MM.1S (cell line): ENCODE results near the gene NEDD4.

Experiments used
- DNase-seq: peaks from one replicate; pipeline ENCODE4 v3.0.0-alpha.2; 2015
- H2AFZ ChIP-seq: fragments of 300-600 bp; sonication (generic); 2 replicates; pipeline ENCODE4 v1.6.0; 2016; ENCODE audit warnings: antibody characterized with exemption, low read length
- H3F3A ChIP-seq: fragments of 300-600 bp; sonication (generic); 2 replicates; pipeline ENCODE4 v1.6.1; 2016; ENCODE audit warnings: mild to moderate bottlenecking, antibody characterized with exemption, low read length, moderate library complexity, mixed read lengths; ENCODE audit not compliant: insufficient read depth
- H3K27ac ChIP-seq: fragments of 300-600 bp; sonication (generic); 2 replicates; pipeline ENCODE4 v1.5.1; 2016; ENCODE audit warnings: mild to moderate bottlenecking, low read length
- H3K27me3 ChIP-seq: fragments of 300-600 bp; sonication (generic); replicated peaks from 2 replicates; pipeline ENCODE4 v1.6.0; 2016; ENCODE audit warnings: low read length; ENCODE audit not compliant: insufficient read depth
- H3K36me3 ChIP-seq: fragments of 300-600 bp; sonication (generic); replicated peaks from 2 replicates; pipeline ENCODE4 v1.6.1; 2016; ENCODE audit warnings: mild to moderate bottlenecking, low read length, mixed read lengths; ENCODE audit not compliant: insufficient read depth
- H3K4me1 ChIP-seq: fragments of 300-600 bp; sonication (generic); 2 replicates; pipeline ENCODE4 v1.6.1; 2016; ENCODE audit warnings: low read length, mixed read lengths
- H3K4me2 ChIP-seq: fragments of 300-600 bp; sonication (generic); 2 replicates; pipeline ENCODE4 v1.6.0; 2016; ENCODE audit warnings: low read depth, low read length
- H3K4me3 ChIP-seq: fragments of 300-600 bp; sonication (generic); 2 replicates; pipeline ENCODE4 v1.5.1; 2016; ENCODE audit warnings: low read length, mixed read lengths
- H3K79me2 ChIP-seq: fragments of 300-600 bp; sonication (generic); 2 replicates; pipeline ENCODE4 v1.6.1; 2016; ENCODE audit warnings: mixed run types, low read length, mixed read lengths
- H3K9ac ChIP-seq: fragments of 300-600 bp; sonication (generic); 2 replicates; pipeline ENCODE4 v1.6.1; 2016; ENCODE audit warnings: low read length, mixed read lengths
- H3K9me2 ChIP-seq: fragments of 300-600 bp; sonication (generic); replicated peaks from 2 replicates; pipeline ENCODE4 v1.6.1; 2016; ENCODE audit warnings: mild to moderate bottlenecking, low read length, mixed read lengths; ENCODE audit not compliant: insufficient read depth
- H3K9me3 ChIP-seq: fragments of 300-600 bp; sonication (generic); replicated peaks from 2 replicates; pipeline ENCODE4 v1.6.1; 2016; ENCODE audit warnings: mild to moderate bottlenecking, low read length, mixed read lengths; ENCODE audit not compliant: insufficient read depth
- H4K20me1 ChIP-seq: fragments of 300-600 bp; sonication (generic); 2 replicates; pipeline ENCODE4 v1.6.1; 2016; ENCODE audit warnings: mild to moderate bottlenecking, low read length, moderate library complexity, mixed read lengths; ENCODE audit not compliant: insufficient read depth
- EZH2 ChIP-seq: fragments of 300-600 bp; sonication (generic); optimal IDR thresholded peaks from 2 replicates; pipeline ENCODE3; 2017; ENCODE audit warnings: low read depth, mild to moderate bottlenecking, antibody characterized with exemption, low read length, mixed read lengths
- EZH2phosphoT487 ChIP-seq: fragments of 300-600 bp; sonication (generic); IDR thresholded peaks from 2 replicates; pipeline ENCODE4 v1.6.1; 2018; ENCODE audit warnings: antibody characterized with exemption, low read length
- TF ChIP-seq, protein P1 (sequence below): fragments of 300-600 bp; sonication (generic); IDR thresholded peaks from 2 replicates; pipeline ENCODE4 v1.5.1; 2016; ENCODE audit warnings: antibody characterized with exemption, low read length, mixed read lengths

NEDD4 gene

GRCh38 chr15:55879181-55879580 is 114.2 kb downstream of the NEDD4 start:
- H3K9me3 ChIP-seq: no peaks in the 10 kb centered on the region
- no peak overlapping the region for H3K4me2 ChIP-seq
- no peak overlapping the region for H3K27ac ChIP-seq
- H3K36me3 ChIP-seq: no peaks in the 10 kb centered on the region
- H3K9me2 ChIP-seq: no peaks in the 10 kb centered on the region
- H3K4me1 ChIP-seq: no peaks in the 10 kb centered on the region
- no peak for DNase-seq
- no peaks in the 10 kb centered on the region for H3F3A ChIP-seq
- no peaks in the 10 kb centered on the region for H3K79me2 ChIP-seq
- H2AFZ ChIP-seq: no peak overlapping the region
- H3K9ac ChIP-seq: no peak overlapping the region
- no peak overlapping the region for H3K4me3 ChIP-seq
- H3K27me3 ChIP-seq: no peaks in the 10 kb centered on the region
- no peaks in the 10 kb centered on the region for H4K20me1 ChIP-seq
- TF ChIP-seq EZH2: no peak
- no peak for TF ChIP-seq EZH2phosphoT487
- TF ChIP-seq, protein P1, sequence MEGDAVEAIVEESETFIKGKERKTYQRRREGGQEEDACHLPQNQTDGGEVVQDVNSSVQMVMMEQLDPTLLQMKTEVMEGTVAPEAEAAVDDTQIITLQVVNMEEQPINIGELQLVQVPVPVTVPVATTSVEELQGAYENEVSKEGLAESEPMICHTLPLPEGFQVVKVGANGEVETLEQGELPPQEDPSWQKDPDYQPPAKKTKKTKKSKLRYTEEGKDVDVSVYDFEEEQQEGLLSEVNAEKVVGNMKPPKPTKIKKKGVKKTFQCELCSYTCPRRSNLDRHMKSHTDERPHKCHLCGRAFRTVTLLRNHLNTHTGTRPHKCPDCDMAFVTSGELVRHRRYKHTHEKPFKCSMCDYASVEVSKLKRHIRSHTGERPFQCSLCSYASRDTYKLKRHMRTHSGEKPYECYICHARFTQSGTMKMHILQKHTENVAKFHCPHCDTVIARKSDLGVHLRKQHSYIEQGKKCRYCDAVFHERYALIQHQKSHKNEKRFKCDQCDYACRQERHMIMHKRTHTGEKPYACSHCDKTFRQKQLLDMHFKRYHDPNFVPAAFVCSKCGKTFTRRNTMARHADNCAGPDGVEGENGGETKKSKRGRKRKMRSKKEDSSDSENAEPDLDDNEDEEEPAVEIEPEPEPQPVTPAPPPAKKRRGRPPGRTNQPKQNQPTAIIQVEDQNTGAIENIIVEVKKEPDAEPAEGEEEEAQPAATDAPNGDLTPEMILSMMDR: no peak

GRCh38 chr15:55873024-55873720 is 120.2 kb downstream of the NEDD4 start:
- Histone ChIP-seq H2AFZ (no peak overlapping the region), H3K4me2 (no peak overlapping the region)

GRCh38 chr15:55872471-55872870 is 120.9 kb downstream of the NEDD4 start:
- H3K9ac ChIP-seq: no peak overlapping the region
- no peak overlapping the region for H3K4me2 ChIP-seq
- H3K9me2 ChIP-seq: no peaks in the 10 kb centered on the region
- H3K4me3 ChIP-seq: no peak overlapping the region
- no peaks in the 10 kb centered on the region for H3K36me3 ChIP-seq
- H2AFZ ChIP-seq: no peak overlapping the region
- no peak overlapping the region for H3K27ac ChIP-seq
- H3K79me2 ChIP-seq: no peaks in the 10 kb centered on the region
- H3K9me3 ChIP-seq: no peaks in the 10 kb centered on the region
- no peak for DNase-seq
- TF ChIP-seq EZH2: no peak
- TF ChIP-seq, protein P1: no peak
- TF ChIP-seq EZH2phosphoT487: no peak
- no peaks in the 10 kb centered on the region for H3K4me1 ChIP-seq
- no peaks in the 10 kb centered on the region for H3F3A ChIP-seq
- no peaks in the 10 kb centered on the region for H4K20me1 ChIP-seq
- no peaks in the 10 kb centered on the region for H3K27me3 ChIP-seq

More at GRCh38 chr15:55873024-55873720, 120.2 kb downstream of the NEDD4 start:
- Histone ChIP-seq H3F3A (no peaks in the 10 kb centered on the region), H3K9me3 (no peaks in the 10 kb centered on the region), H4K20me1 (no peaks in the 10 kb centered on the region), H3K9me2 (no peaks in the 10 kb centered on the region), H3K4me3 (no peak overlapping the region), H3K36me3 (no peaks in the 10 kb centered on the region), H3K79me2 (no peaks in the 10 kb centered on the region), H3K9ac (no peak overlapping the region), H3K4me1 (no peaks in the 10 kb centered on the region), H3K27me3 (no peaks in the 10 kb centered on the region), H3K27ac (no peak overlapping the region)
- TF ChIP-seq EZH2: no peak
- no peak for TF ChIP-seq EZH2phosphoT487
- TF ChIP-seq, protein P1: no peak
- no peak for DNase-seq
